Muscle of back (tissue), 13 donors: ENCODE results near the gene C11orf86. TPM values are rescaled to one million over a fixed set of nuclear protein-coding genes. Genes with fewer than 3 reads are reported as not detected.
A peak's percentile ranks its signal among the peaks of the same experiment; 100 is the strongest.
"Not testable (repeated sequence)": the region's sequence is repeated elsewhere in the genome, so short reads cannot be mapped to it uniquely, and the experiment has no call there.

Experiments used
- DNase-seq, 3 donors: peaks; one replicate each; pipeline versions ENCODE4 v3.0.0 to v3.0.0-alpha.2; 2013
- long read RNA-seq, 9 donors: transcript quantifications; one replicate each; lab custom pipeline, GENCODE V29; 2026
- polyA plus RNA-seq, 10 donors: library from polyadenylated mRNA; unstranded; fragments of 120-200 nt; gene quantifications; one replicate each; pipeline ENCODE4 v1.2.1, GENCODE V29; 2013; ENCODE audit not compliant: insufficient read length in 10 of 10

The C11orf86 gene, protein sequence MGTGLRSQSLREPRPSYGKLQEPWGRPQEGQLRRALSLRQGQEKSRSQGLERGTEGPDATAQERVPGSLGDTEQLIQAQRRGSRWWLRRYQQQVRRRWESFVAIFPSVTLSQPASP
- polyA plus RNA-seq = not detected
- long read RNA-seq, donor 1 = 0 reads
- long read RNA-seq, donor 2 = 0 reads
- long read RNA-seq, donor 3 = 0 reads
- long read RNA-seq, donor 4 = 0 reads
- long read RNA-seq, donor 5 = 0 reads
- long read RNA-seq, donor 6 = 0 reads
- long read RNA-seq, donor 7 = 0 reads
- long read RNA-seq, donor 8 = 0 reads
- long read RNA-seq, donor 9 = 0 reads

DNA sequence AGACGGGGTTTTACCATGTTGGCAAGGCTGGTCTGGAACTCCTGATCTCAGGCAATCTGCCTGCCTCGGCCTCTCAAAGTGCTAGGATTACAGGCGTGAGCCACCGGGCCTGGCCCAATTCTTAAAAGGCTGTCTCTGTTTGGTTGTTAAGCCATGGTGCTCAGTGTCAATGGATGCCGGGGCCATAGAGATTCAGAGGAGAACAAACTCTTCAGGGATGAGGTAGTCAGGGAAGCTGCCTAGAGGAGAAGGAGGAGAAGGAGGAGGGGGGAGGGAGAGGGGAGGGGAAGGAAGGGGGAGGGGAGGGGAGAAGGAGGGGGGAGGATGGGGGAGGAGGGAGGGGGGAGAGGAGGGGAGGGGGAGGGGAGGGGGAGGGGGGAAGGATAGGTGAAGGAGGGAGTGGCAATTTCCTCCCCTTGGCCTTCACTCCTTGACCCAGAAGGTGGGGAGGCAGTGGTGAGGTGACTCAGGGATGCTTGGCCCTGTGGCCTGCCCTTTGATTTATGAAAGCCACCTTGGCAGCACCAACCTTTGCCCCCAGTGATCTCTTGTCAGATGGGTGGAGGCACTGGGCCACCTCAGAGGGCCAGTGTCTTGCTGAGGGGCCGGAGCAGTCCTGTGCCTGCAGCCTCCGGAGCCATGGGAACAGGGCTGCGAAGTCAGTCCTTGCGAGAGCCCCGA lies at the start of gene C11orf86:
Gene C11orf86, plus strand, starts transcription at position 581 of the 681 bp plus-strand sequence. Its CDS starts 59 bp downstream, at position 640.
- DNase-seq = no peak

DNA sequence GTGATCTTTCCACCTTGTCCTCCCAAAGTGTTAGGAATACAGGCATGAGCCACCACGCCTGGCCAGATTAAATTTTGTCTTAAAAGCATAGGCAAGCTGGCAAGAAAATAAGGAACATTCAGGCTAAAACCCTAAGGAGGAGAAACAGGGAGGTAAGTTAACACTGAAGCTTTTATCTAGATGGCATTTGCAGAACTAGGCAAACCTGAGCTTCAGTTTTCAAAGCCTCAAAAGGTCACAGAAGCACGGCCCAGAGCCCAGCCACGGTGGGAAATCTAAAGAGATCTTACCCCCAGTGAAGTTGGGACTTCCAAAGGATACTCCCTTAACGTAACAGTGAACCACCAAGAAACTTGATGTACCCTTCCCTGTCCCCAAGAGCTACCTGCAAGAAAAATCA lies 45.4 kb upstream of the C11orf86 start:
- DNase-seq = no peak

DNA sequence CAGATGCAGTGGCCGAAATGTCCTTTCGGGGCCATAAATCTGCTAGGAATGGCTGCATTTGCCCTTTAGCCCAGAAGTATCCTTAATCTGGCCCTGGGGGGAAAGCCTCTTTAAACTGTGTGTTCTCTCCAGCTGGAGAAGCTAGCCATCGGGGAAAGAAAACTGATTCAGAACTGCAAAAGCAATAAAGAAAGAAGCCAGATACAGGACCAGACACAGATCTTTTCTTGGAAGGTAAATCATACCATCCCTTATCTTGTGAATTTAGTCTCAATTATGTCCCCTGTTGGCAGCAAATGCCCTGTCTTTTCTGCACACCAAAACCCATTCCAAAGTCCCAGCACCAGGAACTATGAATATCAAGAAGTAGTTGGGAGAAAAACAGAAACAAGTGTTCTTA lies 42.6 kb upstream of the C11orf86 start:
- DNase-seq = no peak

DNA sequence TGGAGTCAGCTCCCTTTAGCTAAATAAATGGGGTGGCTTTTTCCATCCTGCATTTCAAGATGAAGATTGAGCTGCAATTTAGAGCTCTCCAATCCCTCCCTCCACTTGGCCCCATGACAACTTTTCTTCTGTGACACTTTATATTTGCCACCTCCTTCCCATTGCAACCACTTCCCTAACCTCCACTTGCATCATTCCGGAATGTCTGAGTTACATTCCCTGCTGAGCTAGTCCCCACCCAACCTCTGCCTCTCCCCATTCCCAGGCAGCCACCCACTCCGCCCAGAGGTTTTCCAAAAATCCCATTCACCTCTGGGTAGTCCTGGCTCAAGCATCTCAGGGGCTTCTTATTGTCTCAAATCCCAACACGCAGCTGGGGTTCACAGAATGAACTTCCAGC lies 41.6 kb upstream of the C11orf86 start:
- DNase-seq = no peak

DNA sequence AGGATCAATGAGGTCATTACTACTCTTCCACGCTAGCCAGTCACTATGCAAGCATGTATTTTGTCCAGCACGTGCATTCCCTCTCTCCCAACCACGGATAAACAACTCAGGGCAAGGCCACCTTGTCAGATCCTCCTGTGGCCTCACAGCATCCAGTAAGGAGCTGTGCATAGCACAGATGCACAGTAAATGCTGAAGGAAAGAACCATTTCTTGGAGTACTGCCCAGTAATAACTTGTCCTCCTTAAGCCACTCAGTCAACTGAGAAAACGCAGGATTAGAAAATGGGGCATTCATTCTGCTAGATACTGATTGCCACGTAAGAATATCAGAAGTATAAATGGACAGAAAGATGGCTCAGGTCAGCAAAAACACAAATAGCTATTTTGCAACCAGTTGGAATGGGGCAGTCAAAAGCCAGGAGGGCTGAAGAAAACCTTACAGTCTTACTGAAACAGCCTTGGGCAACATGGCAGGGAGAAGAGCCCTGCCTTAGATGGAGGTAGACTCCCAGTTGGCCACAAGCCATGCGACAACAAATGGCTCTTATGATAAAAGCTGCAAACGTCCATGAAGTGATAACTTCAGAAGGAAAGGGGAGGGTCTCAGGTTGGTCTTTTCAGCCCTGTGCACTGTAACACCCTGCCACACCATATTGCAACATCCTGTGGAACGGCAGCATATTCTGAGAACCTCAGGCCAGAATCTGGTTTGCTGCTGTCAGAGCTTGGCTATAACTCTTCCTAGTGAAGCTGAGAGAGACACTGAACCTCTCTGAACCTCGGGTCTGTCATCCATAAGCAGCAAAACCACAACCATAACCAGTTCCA lies 39.9 kb upstream of the C11orf86 start:
- DNase-seq = no peak

DNA sequence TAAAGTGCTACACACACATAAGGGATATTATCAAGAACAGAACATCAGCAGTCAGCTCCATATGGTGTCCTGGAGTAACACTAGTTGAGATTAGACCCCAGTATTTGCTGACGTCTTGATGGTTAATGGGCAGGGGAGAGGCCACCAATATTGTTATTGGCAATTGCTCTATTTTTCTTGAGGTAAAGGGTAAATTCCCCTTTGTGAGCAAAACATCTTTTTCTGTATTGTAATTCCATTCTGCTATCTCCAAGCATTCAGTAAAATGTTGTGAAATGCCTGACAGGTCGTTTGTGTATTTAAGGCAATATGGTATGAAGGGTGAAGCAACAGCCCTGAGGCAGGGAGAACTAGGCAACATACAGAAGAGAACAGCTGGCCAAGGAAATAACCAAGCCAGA lies 38.8 kb upstream of the C11orf86 start:
- peak in 1 of 3 donors; percentile 33 for DNase-seq

DNA sequence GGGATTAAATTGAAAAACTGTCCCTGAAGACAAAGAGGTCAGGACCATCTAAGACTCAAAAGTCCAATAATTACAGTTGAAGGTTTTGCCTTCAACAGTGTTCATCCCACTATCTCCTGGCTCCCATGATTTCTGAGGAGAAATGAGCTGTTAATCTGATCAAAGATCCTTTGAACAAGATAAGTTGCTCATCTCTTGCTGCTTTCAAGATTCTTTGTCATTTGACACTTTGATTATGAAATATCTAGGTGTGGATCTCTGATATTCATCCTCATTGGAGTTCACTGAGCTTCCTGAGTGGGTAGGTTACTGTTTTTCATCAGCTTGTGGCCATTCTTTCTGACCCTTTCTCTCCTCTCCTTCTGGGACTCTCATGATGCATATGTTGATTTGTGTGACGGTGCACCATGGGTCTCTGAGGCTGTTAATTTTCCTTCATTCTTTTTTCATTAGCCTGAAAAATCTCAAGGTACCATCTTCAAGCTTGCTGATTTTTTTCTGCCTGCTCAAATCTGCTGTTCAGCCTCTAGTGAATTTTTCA lies 37.8 kb upstream of the C11orf86 start:
- DNase-seq = no peak

DNA sequence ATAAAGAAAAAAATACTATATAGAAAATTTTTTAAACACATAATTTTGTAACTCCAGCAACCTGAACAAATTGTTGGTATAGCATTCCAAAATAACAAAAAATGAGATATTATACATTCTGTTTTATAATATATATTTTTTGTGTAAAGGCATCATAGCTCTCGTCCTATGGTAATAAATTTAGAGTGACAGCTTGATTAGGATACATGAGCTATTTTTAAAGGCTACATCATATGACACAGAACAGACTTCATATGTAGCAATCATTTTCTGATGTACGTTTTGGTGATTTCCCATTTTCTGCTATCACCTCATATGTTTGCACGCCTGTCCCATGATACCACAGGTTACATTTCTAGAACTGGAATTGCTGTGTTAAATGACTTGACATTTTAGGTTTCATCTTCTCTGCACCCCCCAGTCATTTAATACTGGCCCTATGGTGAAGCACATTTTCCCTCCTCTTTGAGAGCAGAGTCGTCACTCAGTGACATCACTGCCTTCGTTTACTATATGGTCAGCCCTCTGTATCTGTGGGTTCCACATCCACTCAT lies 36.4 kb upstream of the C11orf86 start:
- DNase-seq = no peak

DNA sequence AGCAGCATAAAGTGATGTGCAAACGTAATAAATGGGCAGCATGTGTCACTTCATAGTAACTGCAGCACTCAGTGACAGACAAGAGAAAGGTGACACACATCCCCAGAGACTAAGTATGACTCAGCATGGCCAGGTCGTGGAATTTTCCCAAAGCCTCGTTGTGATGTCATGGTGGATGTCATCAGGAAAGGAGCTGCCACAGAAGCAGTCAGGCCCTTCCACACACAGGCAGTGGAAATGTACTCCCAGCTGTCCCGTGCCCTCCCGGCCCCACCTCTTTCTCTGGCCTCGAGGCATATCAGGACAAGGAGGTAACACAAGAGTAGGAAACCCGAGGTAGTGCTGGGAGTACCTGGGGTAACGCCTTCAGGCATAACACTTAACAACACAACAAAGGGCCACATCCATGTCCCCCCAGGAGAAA lies 25.0 kb upstream of the C11orf86 start:
- DNase-seq = no peak

DNA sequence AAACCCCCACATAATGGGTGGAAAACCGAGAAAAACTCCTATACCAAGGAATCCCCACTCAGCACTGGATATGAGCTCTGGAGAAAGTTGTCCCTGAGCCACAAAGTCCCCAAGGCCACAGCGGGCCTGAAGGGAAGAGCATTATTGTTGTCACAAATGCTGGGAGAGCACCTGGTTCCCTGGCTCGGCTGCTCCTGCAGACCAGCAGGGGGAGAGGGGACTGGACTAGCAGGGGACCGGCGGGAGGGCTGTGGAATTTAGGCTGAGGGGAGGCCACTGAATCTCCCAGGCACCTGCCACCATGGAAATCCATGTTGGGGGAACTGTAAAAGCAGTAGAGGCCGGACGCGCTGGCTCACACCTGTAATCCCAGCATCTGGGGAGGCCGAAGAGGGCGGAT lies 24.0 kb upstream of the C11orf86 start:
- DNase-seq = no peak

DNA sequence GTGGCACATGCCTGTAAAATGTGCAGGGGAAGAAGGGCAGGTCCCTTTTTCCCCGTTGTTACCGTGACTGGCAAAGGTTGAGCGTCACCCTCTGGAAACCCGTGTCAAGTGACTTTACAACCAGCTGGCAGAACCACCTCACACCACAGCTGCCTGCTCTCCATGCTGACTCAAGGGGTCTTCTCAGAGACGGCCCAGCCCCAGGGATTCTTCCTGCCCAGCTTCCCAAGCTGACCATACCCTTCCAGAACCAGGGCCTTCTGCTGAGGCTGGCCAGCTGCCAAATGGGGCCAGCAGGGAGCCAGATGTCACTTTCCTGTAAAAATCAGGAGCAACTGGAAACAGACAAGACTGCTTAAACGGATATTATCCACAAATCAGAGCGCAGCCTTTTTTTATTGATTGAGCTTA lies 23.2 kb upstream of the C11orf86 start:
- peak in 1 of 3 donors; percentile 46 for DNase-seq

DNA sequence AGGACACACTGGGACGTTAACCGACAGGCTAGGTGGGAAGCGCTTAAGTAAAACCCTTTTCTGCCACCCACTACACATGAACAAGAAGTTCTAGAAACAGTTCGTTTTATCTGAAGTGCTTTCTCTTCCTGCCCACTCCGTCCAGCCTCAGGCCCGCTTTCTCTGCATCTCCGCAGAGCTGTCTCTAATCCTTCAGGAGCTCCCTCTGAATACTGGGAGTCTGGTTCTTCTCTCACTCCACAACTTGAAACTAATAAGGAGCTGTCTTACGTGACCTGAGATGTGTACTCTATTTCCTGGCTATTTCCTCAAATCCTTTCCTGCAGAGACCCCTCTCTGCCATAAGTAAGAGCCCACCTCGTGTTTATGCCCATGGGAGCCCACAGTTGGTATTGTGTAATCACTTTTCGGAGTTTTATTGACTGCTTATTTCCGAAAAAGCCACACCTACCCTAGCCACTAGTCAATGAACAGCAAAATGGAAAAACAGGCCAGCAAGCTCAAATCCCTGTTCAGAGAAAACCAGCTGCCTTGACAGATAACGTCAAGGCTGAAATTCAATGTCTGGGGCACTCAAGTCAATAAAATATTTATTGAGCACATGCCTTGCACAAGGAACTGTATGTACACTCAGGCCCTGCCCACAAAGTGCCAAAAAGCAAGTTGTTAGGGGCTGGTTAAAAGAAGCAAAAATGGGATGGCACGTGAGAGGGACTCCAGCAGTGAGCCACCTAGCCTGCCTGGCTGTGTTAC lies 21.8 kb upstream of the C11orf86 start:
- DNase-seq = no peak

DNA sequence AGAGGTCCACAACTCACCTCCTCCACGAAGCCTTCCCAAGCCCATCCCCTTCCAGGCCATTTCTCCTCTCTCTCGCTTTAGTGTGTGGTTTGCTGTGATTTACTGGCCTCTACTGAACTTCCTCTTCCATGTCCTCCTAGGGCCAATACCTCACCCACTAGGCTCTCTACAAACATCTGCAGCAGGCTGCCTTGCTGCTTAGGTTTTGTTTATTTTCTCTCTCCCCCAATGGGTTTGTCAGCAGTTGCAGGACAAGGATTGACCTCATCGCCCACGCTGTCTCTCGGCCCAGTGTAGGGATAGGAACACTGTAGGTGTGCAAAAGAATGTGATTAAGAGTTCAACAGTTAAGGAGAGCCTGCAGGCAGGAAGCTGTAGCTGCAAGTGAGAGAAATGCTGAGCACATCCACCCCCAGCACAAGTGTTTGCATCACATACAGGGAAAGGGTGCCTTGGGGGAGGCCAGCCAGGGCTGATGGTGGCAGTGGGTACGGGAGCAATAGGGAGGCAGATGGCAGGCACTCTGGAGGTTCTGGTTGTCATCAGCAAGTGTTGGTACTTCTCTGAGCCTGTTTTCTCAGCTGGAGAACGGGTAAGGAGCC lies 18.3 kb upstream of the C11orf86 start:
- peak in 1 of 3 donors; percentile 44 for DNase-seq

DNA sequence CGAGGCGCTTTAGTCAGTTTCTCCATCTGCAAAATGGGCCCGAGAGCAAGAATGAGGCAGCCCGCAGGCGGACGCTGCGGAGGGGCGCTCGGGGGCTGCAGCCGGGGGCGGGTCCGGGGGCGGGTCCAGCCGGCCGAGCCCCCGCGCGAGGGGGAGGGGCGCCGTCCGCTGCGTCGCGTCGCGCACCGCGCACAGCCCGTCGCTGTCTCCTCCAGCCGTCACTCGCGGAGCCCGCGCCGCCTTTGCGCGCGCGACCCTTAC lies 17.2 kb upstream of the C11orf86 start:
- no peak for DNase-seq

DNA sequence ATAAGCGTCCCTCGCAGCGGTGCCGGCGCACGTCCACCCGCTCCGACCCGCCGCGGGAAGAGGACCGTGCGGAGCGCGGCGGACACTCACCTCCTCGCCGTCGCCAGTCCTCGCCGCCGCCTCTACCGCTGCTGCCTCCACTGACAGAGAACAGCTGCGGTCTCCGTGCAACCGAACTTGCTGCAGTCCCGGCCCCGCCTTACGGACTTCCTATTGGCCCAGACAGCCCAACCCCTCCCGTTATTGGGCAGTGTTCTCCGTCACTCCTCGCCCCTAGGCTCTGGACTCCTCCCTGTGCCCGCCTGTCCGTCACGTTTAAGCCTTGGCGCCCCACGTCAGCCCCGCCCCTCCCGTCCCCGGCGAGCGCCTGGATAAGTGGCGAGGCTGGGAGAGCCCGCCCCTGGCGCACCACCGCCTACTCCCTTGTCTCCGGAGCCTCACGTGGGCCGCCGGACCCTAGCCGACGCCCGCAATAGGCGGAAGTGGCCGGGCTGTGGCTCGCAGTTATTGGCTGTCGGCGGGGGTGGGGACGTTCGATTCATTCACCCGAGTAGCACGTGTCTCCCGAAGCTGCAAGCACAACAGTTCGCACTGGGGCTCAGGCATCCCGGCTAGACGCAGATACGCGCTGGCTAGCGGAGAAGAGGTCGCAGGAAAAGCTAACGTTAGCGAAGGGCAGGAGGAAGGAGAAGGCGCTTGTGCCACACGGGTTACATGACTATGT lies 16.7 kb upstream of the C11orf86 start, which contains the start of gene PC:
Gene PC, minus strand, starts transcription at position 152 of the 724 bp plus-strand sequence. CDS start 86,224 bp downstream, outside the sequence.
- peak; percentile 99 to 100 (median 100) for DNase-seq

DNA sequence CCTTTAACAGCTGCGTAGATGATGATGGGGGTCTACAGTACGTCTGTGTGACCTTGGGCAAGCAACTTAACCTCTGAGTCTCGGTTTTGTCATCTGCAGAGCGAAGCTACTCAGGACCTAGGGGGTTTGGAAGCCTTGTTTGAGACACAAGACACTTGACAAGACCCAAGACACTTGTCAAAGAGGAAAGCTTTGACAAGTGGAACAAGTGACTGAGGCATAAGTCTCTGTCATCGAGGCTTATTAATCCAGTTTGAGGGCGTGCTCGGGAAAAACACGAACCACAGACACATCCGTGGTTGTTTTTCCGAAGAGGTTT lies 16.2 kb upstream of the C11orf86 start:
- DNase-seq = no peak

DNA sequence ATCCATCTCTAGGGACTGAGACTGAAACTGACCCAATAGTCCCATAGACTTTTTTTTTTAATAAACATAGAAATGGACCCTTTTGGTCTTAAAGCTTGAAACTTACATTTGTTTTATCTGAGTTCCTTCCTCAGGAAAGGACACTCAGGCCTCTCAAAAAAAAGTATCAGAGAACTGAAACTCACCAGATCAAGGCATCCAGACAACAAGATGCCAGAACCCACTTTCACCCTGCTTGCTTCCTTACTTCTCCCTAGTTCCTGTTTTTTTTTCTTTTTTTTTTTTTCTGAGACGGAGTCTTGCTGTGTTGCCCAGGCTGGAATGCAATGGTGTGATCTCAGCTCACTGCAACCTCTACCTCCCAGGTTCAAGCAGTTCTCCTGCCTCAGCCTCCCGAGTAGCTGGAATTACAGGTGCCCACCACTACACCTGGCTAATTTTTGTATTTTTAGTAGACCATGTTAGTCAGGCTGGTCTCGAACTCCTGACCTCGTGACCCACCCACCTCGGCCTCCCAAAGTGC lies 13.4 kb upstream of the C11orf86 start:
- not testable (repeated sequence) for DNase-seq

DNA sequence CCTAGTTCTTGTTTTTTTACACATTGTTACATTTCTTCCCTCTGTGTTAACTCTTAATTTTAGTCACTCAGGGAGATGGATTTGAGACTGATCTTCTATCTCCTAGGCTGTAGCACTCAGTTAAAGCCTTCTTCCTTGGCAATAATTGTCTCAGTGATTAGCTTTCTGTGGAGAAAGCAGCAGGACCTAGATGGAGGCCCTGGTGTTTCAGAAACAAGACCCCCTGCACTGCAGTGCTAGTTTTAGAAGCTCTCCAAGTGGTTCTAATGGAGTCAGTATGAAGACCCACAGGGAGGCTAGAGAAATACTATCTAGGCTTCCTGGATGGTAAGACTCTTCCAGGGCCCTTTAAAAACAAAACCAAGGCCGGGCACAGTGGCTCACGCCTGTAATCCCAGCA lies 12.9 kb upstream of the C11orf86 start:
- DNase-seq = no peak

DNA sequence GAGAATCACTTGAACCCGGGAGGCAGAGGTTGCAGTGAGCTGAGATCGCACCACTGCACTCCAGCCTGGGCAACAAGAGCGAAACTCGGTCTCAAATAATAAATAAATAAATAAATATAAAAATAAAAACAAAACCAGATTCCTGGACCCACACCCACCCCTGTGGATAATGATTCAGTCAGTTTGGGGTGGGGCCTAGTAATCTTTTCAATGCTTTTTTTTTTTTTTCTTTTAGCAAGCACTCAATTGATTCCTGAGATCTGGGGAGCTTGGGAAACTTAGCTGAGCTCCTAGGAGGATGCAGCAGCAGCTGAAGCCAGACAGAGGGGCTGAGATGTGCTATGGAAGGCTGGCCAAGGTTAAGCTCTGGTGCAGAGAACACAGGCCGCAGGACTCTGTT lies 12.3 kb upstream of the C11orf86 start:
- no peak for DNase-seq

DNA sequence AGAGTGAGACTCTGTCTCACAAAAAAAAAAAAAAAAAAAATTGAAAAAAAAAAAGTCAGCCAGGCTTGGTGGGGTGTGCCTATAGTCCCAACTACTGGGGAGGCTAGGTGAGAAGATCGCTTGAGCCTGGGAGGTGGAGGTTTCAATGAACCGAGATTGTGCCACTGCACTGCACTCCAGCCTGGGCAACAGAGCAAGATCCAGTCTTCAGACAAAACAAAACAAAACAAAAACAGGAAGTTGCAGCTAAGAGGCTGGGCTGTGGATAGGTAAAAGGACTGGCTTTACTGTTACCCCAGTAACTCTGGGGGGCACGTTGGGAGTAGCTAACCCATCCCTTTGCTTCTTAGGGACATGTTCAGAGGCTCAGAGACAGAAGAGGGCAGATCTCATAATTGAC lies 10.6 kb upstream of the C11orf86 start:
- no peak for DNase-seq
